GM21723 (cell line): ENCODE measurements around the gene MRPS23.
A peak's percentile ranks its signal among the peaks of the same experiment; 100 is the strongest.

Source experiments
- ATAC-seq: cut with Tn5 transposase; IDR thresholded peaks from one replicate; pipeline ENCODE4 v1.9.1; 2021; ENCODE audit warnings: mild to moderate bottlenecking, moderate library complexity; ENCODE audit not compliant: unreplicated experiment

Gene MRPS23

GRCh38 chr17:57879437-57880085 lies 29.7 kb upstream of the MRPS23 start:
- no peak for ATAC-seq

DNA sequence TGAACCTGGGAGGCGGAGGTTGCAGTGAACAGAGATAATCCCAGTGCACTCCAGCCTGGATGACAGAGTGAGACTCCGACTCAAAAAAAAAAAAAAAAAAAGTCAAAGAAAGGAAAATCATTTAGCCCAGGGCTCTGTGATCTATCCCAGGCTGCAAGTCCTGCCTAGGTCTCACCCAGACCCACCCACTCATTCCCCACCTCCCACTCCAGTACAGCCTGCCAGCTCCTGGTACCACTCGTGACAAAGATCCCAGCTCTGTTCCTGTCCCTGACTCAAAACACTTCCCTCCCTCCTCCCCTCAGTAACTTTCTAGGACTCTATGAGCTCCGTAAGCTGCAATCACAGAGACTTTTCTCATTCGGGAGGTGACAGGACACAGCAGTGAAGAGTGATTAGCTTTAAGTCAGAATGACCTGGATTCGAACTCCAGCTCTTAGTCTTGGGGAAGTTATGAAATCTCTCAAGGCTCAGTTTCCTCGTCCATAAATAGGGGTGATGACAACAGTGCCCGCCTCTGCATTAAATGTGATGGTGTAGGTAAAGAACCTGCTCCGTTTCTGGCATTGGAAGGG lies 28.0 kb upstream of the MRPS23 start:
- ATAC-seq: no peak

DNA sequence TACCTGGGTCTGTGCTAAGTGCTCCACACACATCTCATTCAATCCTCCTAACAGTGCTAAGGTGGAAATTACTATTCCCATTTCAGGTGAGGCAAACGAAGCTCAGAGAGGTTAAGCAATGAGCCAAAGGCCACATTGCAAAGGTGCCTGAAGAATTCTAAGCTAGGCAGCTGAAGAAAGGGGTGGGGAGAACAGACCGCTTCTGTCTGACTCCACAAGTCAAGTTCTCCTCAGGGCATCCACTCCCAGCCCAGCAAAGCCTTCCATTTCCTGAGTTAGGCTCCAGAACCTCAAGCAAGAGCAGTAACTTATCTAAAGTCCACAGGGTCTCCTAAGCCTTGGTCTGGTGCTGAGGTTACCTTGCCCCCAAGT lies 27.0 kb upstream of the MRPS23 start:
- no peak for ATAC-seq

- no peak for ATAC-seq
Measured at GRCh38 chr17:57876023-57876865, 26.4 kb upstream of the MRPS23 start.

DNA sequence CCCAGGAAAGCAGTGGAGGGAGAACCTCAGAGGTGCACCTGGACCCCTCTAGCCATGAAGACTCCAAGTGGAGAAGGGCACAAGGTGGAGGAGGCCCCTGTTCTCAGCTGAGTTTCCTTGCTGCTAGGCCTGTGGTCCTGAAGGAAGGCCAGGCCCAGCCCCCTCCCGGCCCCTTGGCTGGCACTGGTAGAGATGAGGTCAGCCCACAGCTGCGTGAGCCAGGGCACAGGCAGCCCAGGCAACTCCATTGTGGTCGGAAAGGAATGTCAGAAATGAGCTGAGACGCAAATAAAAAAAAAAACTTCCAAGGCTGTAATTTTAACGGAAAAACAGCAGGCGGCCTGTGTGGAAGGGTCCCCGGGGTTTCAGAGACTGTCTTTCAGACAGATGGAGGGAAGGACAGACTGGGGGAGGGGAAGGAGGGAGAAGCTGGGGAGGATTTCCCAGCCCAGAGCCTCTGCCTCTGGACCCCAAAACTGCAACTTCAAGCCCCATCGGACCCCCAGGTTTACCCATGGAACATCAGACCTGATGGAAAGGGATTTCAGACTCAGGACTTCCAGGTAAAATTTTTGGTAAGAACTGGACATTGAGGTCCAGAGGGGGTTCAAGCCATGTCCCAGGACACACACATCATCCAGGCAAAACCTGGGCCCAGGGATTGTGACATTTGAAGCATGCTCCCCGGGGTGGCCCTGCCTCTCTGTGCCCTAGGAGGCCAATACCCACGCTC lies 25.6 kb upstream of the MRPS23 start:
- no peak for ATAC-seq

DNA sequence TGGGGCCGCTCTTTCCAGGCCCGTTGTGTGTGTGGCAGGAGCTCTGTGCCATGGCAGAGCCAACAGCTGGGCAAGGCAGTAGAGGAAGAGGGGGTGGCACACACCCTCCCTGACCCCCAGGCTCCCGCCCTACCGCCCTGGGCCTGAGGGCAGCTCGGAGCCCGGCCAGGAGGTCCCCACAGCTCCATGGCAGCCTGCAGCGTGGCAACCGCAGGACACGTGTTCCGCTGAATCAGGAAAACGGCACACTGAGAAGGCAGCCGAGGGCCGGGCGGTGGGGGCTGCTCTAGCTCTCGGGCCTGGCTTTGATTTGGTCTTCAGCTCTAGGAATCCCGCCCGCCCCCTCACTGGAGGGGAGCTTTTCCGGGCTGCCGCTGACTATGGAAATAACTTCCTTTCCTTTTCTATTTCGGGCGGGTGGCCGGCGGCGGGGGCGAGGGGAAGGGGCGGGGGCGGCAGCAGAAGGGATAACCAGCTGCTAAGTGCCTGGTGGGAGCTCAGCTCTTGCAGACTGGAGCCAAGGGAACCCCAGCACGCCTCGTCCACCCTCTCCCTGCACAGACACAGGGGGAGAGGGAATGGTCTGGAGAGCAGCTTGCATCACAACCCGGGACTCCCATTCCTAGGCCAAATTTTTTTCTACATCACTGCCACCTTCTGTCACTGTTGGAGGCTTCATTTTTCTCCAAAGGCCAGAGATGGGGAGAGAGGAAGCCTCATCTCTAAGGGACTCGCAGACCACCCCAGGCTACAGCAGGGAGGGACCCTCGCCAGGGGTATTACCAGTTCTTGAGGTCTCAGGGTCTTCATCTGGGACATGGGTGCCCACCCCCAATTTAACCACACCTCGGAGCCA lies 24.8 kb upstream of the MRPS23 start:
- ATAC-seq: no peak

DNA sequence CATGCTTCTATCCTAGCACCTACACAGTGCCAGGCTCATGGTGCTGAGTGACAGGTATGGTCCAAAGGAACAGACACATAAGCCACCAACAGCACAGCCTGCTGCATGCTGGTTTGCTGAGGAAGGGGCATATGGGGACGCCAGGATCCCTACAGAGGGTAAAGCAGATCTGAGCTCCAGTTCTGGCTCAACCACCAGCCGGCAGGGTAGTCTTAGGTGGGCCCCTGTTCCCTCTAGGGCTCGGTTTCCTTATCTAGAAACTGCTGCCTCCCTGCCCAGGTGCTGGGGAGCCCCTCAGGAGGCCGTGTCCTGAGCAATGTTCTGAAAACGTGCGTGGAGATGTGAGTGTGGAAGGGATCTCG lies 24.2 kb upstream of the MRPS23 start:
- ATAC-seq: no peak

DNA sequence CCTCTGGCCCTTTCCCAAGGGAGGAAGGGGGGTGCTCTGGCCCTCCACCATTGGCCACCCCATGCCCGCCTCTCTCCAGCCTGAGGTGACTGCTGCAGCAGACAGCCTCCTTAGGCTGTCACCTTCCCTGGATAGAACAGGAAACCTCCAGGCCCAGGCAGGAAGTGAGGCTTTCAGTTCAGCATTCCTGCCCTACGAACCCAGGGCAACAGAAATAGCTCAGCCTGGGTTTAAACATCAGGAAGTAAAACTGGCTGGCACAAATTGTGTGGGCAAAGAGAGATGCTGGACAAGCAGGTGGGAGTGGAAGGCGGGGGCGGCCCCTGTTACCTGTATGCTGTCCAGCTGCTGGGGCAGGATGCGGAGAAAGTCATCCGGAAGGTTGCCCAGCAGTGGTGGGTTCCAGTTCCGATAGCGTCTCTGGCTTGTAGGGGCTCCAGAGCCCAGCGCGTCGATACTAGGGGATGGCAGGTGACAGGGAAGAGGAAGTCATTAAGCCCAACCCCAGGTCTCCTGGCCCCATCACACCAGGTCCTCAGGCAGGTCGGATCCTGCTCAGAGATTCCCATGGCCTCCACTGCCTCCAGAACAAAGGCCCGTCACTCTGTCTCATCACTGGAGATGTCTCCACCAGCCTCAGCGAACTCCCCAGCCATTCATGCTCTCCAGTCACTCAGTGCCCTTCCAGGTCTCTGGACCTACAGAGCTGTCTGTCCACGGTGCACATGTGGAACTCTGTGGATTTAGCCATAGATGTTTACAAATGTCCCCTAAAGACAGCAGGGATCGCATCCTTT lies 23.6 kb upstream of the MRPS23 start:
- ATAC-seq: no peak

GRCh38 chr17:57872536-57872935 lies 22.7 kb upstream of the MRPS23 start:
- ATAC-seq: no peak

DNA sequence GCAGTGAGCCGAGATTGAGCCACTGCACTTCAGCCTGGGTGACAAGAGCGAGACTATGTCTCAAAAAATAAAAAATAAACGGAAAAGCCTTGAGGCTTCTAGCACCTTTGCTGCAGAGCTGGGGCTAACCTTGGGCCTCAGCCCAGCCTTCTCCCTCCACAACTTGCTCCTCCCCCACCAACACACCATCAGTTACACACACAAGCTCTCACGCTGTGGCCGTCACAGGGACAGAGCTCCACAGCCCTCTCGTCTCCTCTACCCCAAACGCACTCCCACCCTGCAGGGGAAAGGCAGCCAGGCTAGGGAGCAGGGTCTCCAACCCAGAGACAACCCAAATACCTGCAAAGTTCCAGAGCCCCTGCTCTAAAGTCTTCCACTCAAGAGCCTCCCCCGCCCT lies 22.0 kb upstream of the MRPS23 start:
- ATAC-seq: no peak

GRCh38 chr17:57871155-57871554 lies 21.3 kb upstream of the MRPS23 start:
- ATAC-seq: no peak

DNA sequence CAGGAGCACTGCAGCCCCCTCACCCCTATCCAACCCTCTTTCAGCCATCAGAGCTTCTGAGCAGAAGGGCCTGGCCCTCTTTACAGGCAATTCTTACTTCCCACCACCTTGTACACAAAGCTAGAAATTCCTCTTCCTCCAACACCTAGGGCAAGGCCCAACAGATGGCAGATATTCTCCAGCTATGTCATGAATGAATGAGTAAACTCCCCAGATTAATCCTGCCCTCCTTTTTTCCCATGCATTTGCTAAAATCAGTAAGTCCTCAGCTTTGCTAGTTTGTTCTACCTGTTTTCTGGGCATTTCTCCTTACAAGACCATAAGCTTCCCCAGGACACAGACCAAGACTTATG lies 20.4 kb upstream of the MRPS23 start:
- no peak for ATAC-seq

DNA sequence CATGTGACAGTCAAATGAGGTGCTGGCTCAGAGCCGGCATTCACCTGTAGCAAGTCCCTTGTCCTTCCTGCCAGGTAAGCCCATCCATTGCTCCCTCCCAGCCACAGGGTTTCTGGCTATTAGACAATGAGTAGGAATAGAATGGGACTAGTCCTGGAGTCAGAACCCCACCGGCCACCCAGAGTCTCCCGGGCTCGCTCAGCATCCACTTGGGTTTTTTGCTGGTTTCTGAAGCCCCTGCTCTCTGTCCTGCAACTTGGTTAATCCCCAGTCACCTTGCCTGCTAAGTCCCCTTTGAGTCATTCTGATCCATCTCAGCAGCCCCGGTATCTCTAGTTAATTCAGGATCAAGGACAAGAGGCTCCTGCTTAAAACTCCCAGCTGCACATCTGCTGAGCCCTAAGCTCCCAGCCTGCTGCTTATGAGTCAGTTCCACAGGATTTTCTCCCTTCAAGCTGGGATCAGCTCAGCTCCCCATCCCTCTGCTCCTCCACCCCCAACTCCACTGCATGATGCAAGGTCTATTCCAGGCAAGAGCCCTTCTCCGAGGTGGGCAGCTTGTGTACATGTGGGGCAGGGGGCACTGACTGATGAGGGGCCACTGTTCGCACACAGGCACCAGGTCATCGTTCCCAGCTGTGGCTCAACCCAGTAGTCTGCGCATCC lies 19.9 kb upstream of the MRPS23 start:
- ATAC-seq: no peak

DNA sequence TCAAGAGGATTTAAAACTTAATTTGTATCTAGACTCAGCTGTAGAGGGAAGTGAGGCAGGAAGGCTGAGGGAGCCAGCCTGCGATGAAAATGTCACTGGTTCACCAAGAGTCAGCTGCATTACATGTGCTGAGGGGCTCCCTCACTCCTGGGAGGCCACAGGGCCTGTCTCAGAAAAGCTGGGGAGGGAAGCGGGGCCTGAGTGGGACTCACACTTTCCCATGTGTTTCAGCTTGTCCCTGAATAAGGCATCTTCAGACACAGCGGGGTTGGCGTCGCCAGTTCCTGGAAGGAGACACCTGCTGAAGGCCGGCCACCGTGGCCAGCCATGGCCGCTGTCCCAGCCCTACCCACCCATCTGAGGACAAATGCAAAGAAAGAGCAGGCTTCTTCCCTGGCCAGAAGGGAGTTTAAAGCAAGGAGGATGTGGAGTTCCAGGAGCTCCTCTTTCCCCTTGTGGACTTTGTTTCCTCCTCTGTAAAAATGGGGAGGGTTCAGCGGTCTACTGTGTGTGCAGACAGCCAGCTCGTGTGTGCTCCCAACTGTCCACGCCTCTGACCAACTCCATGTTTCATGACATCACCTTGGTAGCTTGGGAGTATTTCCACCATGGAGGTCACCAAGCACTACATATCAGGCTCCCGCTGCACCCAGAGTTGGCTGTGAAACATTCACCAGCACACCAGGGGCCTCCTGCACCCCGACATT lies 19.2 kb upstream of the MRPS23 start:
- ATAC-seq: no peak

- peak; percentile 84 for ATAC-seq
Measured at GRCh38 chr17:57868007-57868909, 18.4 kb upstream of the MRPS23 start.

DNA sequence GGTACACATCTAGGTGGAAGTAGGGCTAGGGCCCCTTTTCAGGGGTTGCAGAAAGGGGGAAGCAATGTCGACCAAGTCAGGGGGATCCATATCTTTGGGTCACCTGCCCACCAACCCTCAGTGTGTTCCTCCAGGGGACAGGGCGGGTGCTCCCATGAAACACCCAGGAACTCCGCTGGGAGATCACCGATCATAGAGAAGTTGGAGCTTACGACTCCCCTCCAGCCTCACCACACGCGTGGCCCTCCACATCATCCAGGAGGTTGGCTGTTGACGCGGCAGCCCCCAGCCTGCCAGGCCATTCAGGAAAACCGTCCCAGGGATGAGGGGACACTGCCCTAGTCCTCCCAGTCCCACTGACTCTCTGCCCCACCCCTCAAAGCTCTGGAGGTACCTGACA lies 17.3 kb upstream of the MRPS23 start:
- ATAC-seq: no peak

- ATAC-seq: no peak
Measured at GRCh38 chr17:57866723-57867122, 16.9 kb upstream of the MRPS23 start.

DNA sequence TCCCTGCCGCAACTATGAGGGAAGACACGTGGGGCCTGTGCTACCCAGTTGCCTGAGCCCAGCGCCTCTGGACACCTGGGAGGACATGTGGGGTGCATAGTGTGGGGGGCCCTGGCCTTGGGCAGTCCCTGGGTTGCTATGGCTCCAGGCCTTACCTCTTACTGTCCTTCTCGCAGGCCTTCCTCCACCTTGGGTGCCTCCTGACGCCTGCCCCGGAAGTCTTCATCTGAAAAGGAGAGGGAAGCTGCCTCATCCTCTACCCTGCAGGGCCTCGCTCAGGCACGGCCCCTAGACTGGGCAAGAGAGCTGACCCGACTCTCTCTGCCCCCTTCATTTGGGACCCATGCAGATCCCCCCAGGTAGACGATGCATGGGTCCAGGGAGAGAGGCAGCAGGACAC lies 16.5 kb upstream of the MRPS23 start:
- ATAC-seq: no peak
